ENCODE data around the gene ASPSCR1. TPM values are rescaled to one million over a fixed set of nuclear protein-coding genes. Genes with fewer than 3 reads are reported as not detected.

ASPSCR1 gene
- total and polyA plus RNA-seq, 2 of the 13 experiments (the other 11 are each of a cell fraction or from before 2014, with no cell fraction given), result 274 to 314 TPM

DNA sequence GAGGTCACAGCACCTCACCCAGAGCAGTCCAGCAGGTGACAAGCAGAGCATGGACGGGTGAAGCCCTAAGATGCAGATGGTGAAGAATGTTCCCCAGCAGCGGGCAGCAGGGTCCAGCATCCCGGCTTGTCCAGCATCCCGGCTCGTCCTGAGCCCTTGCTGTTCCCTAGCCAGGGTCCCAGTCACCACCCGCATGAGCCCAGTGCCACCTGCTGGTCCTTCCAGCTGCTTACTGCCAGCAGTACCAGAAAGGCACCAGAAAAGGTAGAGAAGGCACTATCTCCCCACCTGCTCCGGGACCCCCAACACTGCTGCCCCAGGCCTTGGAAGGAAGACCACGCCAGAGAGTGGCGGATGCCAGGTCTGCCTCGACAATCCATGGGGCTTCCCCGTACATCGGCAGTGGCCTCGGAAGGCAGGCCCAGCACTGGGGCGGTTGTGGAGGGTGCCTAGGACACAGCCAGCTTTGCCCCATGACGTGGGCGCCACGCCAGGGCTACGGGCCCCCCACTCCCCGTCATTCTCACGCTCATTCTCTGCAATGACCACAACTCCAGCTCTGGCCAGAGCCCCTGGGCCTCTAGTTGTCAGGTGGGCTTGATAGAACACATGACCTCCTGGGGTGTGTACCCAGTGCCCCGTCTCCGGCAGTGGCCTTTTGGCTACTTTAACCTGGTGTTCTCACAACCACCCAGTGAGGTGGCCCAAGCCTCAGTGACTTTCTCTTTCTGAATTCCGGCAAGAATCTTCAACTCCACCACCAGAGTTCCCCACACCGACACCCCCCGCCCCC is 43.9 kb downstream of the ASPSCR1 start (continued):
- TF ChIP-seq IRF1 (CRISPR knock-in tag; IDR thresholded peaks at IDR 0.05; ENCODE audit: low read depth) (no peak), ZNF598 (CRISPR knock-in tag; IDR thresholded peaks at IDR 0.05; ENCODE audit: borderline replicate concordance) (peak; percentile 50; the same call in 1 of the 2 replicates), KAT8 (CRISPR knock-in tag; IDR thresholded peaks at IDR 0.05) (peak; percentile 54; the same call in 1 of the 2 replicates), ZNF136 (CRISPR knock-in tag; IDR thresholded peaks at IDR 0.05; ENCODE audit: low read depth) (no peak), CREB3 (CRISPR knock-in tag; IDR thresholded peaks at IDR 0.05) (0 out of 2 replicates have a peak, but pooled peaks have one; percentile 48), ZNF660 (CRISPR knock-in tag; IDR thresholded peaks at IDR 0.05; ENCODE audit: borderline replicate concordance, low read depth) (no peak), NFYC (CRISPR knock-in tag; IDR thresholded peaks at IDR 0.05) (peak; percentile 42; the same call in 1 of the 2 replicates), MTF1 (CRISPR knock-in tag; IDR thresholded peaks at IDR 0.05) (0 out of 2 replicates have a peak, but pooled peaks have one; percentile 5), ZNF75D (CRISPR knock-in tag; IDR thresholded peaks at IDR 0.05; ENCODE audit: borderline replicate concordance) (no peak), BHLHE40 (IDR thresholded peaks at IDR 0.05; ENCODE audit: low read length) (peak; percentile 53; the same call in 1 of the 2 replicates), BORCS8-MEF2B (CRISPR knock-in tag; IDR thresholded peaks at IDR 0.05) (no peak), RXRA (CRISPR knock-in tag; IDR thresholded peaks at IDR 0.05) (peak; percentile 46), NFE2L1 (CRISPR knock-in tag; IDR thresholded peaks at IDR 0.05; ENCODE audit: borderline replicate concordance) (no peak), ZBTB7B (CRISPR knock-in tag; IDR thresholded peaks at IDR 0.05) (peak; percentile 95), ZNF740 (CRISPR knock-in tag; IDR thresholded peaks at IDR 0.05) (0 out of 2 replicates have a peak, but pooled peaks have one; percentile 82), MED1 (CRISPR knock-in tag; IDR thresholded peaks at IDR 0.05) (peak; percentile 71), E2F2 (CRISPR knock-in tag; IDR thresholded peaks at IDR 0.05; ENCODE audit: borderline replicate concordance) (0 out of 2 replicates have a peak, but pooled peaks have one; percentile 89), ZNF558 (CRISPR knock-in tag; IDR thresholded peaks at IDR 0.05; ENCODE audit: borderline replicate concordance) (no peak; the same call in 1 of the 2 replicates), PAF1 (CRISPR knock-in tag; IDR thresholded peaks at IDR 0.05) (peak; percentile 80; the same call in 1 of the 2 replicates)
- TF ChIP-seq, protein P1, sequence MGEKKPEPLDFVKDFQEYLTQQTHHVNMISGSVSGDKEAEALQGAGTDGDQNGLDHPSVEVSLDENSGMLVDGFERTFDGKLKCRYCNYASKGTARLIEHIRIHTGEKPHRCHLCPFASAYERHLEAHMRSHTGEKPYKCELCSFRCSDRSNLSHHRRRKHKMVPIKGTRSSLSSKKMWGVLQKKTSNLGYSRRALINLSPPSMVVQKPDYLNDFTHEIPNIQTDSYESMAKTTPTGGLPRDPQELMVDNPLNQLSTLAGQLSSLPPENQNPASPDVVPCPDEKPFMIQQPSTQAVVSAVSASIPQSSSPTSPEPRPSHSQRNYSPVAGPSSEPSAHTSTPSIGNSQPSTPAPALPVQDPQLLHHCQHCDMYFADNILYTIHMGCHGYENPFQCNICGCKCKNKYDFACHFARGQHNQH (CRISPR knock-in tag; IDR thresholded peaks at IDR 0.05), result peak; percentile 58; the same call in 1 of the 2 replicates
- TF ChIP-seq, protein P2, sequence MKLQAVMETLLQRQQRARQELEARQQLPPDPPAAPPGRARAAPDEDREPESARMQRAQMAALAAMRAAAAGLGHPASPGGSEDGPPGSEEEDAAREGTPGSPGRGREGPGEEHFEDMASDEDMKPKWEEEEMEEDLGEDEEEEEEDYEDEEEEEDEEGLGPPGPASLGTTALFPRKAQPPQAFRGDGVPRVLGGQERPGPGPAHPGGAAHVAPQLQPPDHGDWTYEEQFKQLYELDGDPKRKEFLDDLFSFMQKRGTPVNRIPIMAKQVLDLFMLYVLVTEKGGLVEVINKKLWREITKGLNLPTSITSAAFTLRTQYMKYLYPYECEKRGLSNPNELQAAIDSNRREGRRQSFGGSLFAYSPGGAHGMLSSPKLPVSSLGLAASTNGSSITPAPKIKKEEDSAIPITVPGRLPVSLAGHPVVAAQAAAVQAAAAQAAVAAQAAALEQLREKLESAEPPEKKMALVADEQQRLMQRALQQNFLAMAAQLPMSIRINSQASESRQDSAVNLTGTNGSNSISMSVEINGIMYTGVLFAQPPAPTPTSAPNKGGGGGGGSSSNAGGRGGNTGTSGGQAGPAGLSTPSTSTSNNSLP (IDR thresholded peaks at IDR 0.05; ENCODE audit: low read depth, low read length), result no peak
